Measurements from ENCODE around the gene PTPRK.
"Not testable (repeated sequence)": the region's sequence is repeated elsewhere in the genome, so short reads cannot be mapped to it uniquely, and the experiment has no call there.

Gene PTPRK

GRCh38 chr6:127937102-127937501 is 583.3 kb downstream of the PTPRK start:
- TF ChIP-seq, protein P1, sequence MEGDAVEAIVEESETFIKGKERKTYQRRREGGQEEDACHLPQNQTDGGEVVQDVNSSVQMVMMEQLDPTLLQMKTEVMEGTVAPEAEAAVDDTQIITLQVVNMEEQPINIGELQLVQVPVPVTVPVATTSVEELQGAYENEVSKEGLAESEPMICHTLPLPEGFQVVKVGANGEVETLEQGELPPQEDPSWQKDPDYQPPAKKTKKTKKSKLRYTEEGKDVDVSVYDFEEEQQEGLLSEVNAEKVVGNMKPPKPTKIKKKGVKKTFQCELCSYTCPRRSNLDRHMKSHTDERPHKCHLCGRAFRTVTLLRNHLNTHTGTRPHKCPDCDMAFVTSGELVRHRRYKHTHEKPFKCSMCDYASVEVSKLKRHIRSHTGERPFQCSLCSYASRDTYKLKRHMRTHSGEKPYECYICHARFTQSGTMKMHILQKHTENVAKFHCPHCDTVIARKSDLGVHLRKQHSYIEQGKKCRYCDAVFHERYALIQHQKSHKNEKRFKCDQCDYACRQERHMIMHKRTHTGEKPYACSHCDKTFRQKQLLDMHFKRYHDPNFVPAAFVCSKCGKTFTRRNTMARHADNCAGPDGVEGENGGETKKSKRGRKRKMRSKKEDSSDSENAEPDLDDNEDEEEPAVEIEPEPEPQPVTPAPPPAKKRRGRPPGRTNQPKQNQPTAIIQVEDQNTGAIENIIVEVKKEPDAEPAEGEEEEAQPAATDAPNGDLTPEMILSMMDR (IDR thresholded peaks at IDR 0.05), result no peak
- Histone ChIP-seq H3K4me3 (ENCODE audit: low read depth in 1 of 2, low read length in 1 of 2) (no peak overlapping the region), H3K36me3 (no peaks in the 10 kb centered on the region), H3K9me3 (no peaks in the 10 kb centered on the region), H3K27me3 (no peaks in the 10 kb centered on the region), H3K4me1 (ENCODE audit: control insufficient read depth in 1 of 2, insufficient read depth in 1 of 2, low read depth in 1 of 2, low read length in 1 of 2) (no peaks in the 10 kb centered on the region), H3K27ac (no peak overlapping the region)

- H3K9me3 ChIP-seq, result no peaks in the 10 kb centered on the region
- H3K4me1 ChIP-seq (ENCODE audit: control insufficient read depth in 1 of 2, insufficient read depth in 1 of 2, low read depth in 1 of 2, low read length in 1 of 2), result no peaks in the 10 kb centered on the region
- H3K4me3 ChIP-seq (ENCODE audit: low read depth in 1 of 2, low read length in 1 of 2), result no peak overlapping the region
- no peaks in the 10 kb centered on the region for H3K36me3 ChIP-seq
- TF ChIP-seq, protein P1 (IDR thresholded peaks at IDR 0.05), result no peak
- no peak overlapping the region for H3K27ac ChIP-seq
- no peaks in the 10 kb centered on the region for H3K27me3 ChIP-seq
Measured at GRCh38 chr6:127934956-127935355, 585.4 kb downstream of the PTPRK start.

GRCh38 chr6:127933852-127934840 is 586.3 kb downstream of the PTPRK start:
- Histone ChIP-seq H3K9me3 (no peaks in the 10 kb centered on the region), H3K4me3 (ENCODE audit: low read depth in 1 of 2, low read length in 1 of 2) (no peak overlapping the region), H3K36me3 (no peaks in the 10 kb centered on the region), H3K4me1 (ENCODE audit: control insufficient read depth in 1 of 2, insufficient read depth in 1 of 2, low read depth in 1 of 2, low read length in 1 of 2) (no peaks in the 10 kb centered on the region), H3K27me3 (no peaks in the 10 kb centered on the region), H3K27ac (no peak overlapping the region)
- TF ChIP-seq, protein P1 (IDR thresholded peaks at IDR 0.05), result no peak

GRCh38 chr6:127933137-127933536 is 587.3 kb downstream of the PTPRK start:
- TF ChIP-seq, protein P1 (IDR thresholded peaks at IDR 0.05), result no peak

DNA sequence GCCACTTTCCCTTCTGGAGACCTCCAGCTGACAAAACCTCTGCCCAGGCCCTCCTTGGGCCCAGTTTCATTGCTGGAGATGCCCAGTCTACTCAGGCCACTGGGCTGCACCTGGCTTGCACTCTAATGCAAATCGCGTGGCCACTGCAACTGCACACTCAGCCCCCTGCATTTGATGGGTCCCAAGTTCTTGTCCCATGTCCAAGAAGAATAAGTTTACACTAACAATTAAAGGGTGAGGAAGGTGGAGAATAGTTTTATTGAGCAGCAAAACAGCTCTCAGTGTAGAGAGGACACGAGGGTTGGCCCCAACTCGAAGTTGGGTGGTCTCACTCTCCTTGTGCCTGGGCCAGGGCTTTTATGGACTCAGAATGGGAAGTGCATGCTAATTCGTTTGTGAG is 587.7 kb downstream of the PTPRK start:
- H3K27ac ChIP-seq, result no peak overlapping the region
- no peaks in the 10 kb centered on the region for H3K36me3 ChIP-seq
- TF ChIP-seq, protein P1 (IDR thresholded peaks at IDR 0.05), result no peak
- no peaks in the 10 kb centered on the region for H3K4me1 ChIP-seq (ENCODE audit: control insufficient read depth in 1 of 2, insufficient read depth in 1 of 2, low read depth in 1 of 2, low read length in 1 of 2)
- no peaks in the 10 kb centered on the region for H3K27me3 ChIP-seq
- H3K4me3 ChIP-seq (ENCODE audit: low read depth in 1 of 2, low read length in 1 of 2), result no peak overlapping the region
- no peaks in the 10 kb centered on the region for H3K9me3 ChIP-seq

More at GRCh38 chr6:127933137-127933536, 587.3 kb downstream of the PTPRK start:
- H3K27me3 ChIP-seq, result no peaks in the 10 kb centered on the region
- no peaks in the 10 kb centered on the region for H3K9me3 ChIP-seq
- no peak overlapping the region for H3K4me3 ChIP-seq (ENCODE audit: low read depth in 1 of 2, low read length in 1 of 2)
- no peak overlapping the region for H3K27ac ChIP-seq
- no peaks in the 10 kb centered on the region for H3K4me1 ChIP-seq (ENCODE audit: control insufficient read depth in 1 of 2, insufficient read depth in 1 of 2, low read depth in 1 of 2, low read length in 1 of 2)
- no peaks in the 10 kb centered on the region for H3K36me3 ChIP-seq

DNA sequence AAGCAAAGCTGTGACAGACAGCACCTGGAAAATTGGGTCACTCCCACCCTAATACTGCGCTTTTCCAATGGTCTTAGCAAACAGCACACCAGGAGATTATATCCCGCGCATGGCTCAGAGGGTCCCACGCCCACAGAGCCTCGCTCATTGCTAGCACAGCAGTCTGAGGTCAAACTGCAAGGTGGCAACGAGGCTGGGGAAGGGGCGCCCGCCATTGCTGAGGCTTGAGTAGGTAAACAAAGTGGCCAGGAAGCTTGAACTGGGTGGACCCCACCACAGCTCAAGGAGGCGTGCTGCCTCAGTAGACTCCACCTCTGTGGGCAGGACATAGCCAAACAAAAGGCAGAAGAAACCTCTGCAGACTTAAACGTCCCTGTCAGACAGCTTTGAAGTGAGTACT is 594.0 kb downstream of the PTPRK start:
- H3K36me3 ChIP-seq; H3K4me1 ChIP-seq (ENCODE audit: control insufficient read depth in 1 of 2, insufficient read depth in 1 of 2, low read depth in 1 of 2, low read length in 1 of 2); H3K4me3 ChIP-seq (ENCODE audit: low read depth in 1 of 2, low read length in 1 of 2); H3K27ac ChIP-seq; H3K27me3 ChIP-seq; H3K9me3 ChIP-seq: not testable (repeated sequence)

Measured in neutrophil (primary cell).